Epithelial cell of proximal tubule (primary cell): ENCODE results near the gene ACSF3. TPM values are rescaled to one million over a fixed set of nuclear protein-coding genes. Genes with fewer than 3 reads are reported as not detected.

Experiments used
- DNase-seq: peaks from one replicate; pipeline ENCODE4 v3.0.0-alpha.2; 2011; ENCODE audit warnings: low read depth
- H3K4me3 ChIP-seq: 2 replicates; pipeline ENCODE4 v1.5.1; 2011; ENCODE audit warnings: low read depth, mild to moderate bottlenecking, low read length
- CTCF ChIP-seq: conservative IDR thresholded peaks from 2 replicates; pipeline ENCODE4 v1.5.1; 2012; ENCODE audit warnings: low read depth, mild to moderate bottlenecking, low read length
- total RNA-seq: library from RNA; depleted of rRNA; stranded (reverse); fragments of >200 nt; gene quantifications from 2 replicates; pipeline ENCODE4 v1.2.3, GENCODE V29; 2015

ACSF3 gene
- total RNA-seq, 1 donor from 2014 or later = 16.5 TPM

GRCh38 chr16:89159066-89159849 is 65.6 kb downstream of the ACSF3 start:
- no peak for TF ChIP-seq CTCF
- H3K4me3 ChIP-seq = no peak overlapping the region
- no peak for DNase-seq

GRCh38 chr16:89159850-89160354 is 66.2 kb downstream of the ACSF3 start:
- H3K4me3 ChIP-seq = no peak overlapping the region
- no peak for DNase-seq
- no peak for TF ChIP-seq CTCF

- no peak for TF ChIP-seq CTCF
- H3K4me3 ChIP-seq = no peak overlapping the region
- no peak for DNase-seq
Measured at GRCh38 chr16:89160977-89161701, 67.5 kb downstream of the ACSF3 start.

GRCh38 chr16:89161763-89162713 is 68.4 kb downstream of the ACSF3 start:
- TF ChIP-seq CTCF = no peak
- no peak for DNase-seq
- H3K4me3 ChIP-seq = no peak overlapping the region

- TF ChIP-seq CTCF = no peak
- DNase-seq = no peak
- no peak overlapping the region for H3K4me3 ChIP-seq
Measured at GRCh38 chr16:89163297-89163696, 69.6 kb downstream of the ACSF3 start.

- TF ChIP-seq CTCF = no peak
- no peak for DNase-seq
- H3K4me3 ChIP-seq = no peak overlapping the region
Measured at GRCh38 chr16:89164436-89164835, 70.8 kb downstream of the ACSF3 start.
